ENCODE results near the gene DPF3.

DNA sequence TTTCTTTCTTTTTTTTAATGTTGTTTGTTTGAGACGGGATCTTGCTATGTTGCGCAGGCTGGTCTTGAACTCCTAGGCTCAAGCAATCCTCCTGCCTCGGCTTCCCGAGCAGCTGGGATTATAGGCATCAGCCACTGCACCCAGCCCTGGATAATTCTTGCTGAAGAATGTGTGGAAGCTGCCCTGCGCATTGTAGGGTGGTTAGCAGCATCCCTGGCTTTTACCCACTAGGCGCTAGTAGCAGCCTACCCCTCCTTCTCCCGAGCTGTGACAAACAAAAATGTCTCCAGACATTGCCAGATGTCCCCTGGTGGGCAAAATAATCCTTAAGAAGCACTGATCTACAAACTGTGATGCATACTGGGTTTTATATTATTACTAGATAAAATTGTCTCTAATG, 39.0 kb upstream of the DPF3 start:
- TF ChIP-seq, protein P1, sequence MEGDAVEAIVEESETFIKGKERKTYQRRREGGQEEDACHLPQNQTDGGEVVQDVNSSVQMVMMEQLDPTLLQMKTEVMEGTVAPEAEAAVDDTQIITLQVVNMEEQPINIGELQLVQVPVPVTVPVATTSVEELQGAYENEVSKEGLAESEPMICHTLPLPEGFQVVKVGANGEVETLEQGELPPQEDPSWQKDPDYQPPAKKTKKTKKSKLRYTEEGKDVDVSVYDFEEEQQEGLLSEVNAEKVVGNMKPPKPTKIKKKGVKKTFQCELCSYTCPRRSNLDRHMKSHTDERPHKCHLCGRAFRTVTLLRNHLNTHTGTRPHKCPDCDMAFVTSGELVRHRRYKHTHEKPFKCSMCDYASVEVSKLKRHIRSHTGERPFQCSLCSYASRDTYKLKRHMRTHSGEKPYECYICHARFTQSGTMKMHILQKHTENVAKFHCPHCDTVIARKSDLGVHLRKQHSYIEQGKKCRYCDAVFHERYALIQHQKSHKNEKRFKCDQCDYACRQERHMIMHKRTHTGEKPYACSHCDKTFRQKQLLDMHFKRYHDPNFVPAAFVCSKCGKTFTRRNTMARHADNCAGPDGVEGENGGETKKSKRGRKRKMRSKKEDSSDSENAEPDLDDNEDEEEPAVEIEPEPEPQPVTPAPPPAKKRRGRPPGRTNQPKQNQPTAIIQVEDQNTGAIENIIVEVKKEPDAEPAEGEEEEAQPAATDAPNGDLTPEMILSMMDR (IDR thresholded peaks at IDR 0.05) = no peak
- no peak for TF ChIP-seq POLR2A (IDR thresholded peaks at IDR 0.05)

Data from esophagus squamous epithelium (tissue), 4 donors.